HG02884 (cell line): ENCODE data around the gene AMOTL1.

Experiments used
- ATAC-seq: cut with Tn5 transposase; IDR thresholded peaks from one replicate; pipeline ENCODE4 v1.9.1; 2021; ENCODE audit warnings: mild to moderate bottlenecking, moderate library complexity; ENCODE audit not compliant: unreplicated experiment

The AMOTL1 gene

GRCh38 chr11:94767701-94768601 is at the start of gene AMOTL1:
Gene AMOTL1, plus strand, starts transcription at chr11:94768356. Its CDS starts 156 bp downstream, at chr11:94768512.
- ATAC-seq = peak; percentile 50

- ATAC-seq = no peak
Measured at GRCh38 chr11:94719876-94720275, 48.3 kb upstream of the AMOTL1 start.

GRCh38 chr11:94721565-94722292 is 46.4 kb upstream of the AMOTL1 start:
- no peak for ATAC-seq

- ATAC-seq = no peak
Measured at GRCh38 chr11:94722735-94723134, 45.4 kb upstream of the AMOTL1 start.

GRCh38 chr11:94725097-94725496 is 43.1 kb upstream of the AMOTL1 start:
- no peak for ATAC-seq

- no peak for ATAC-seq
Measured at GRCh38 chr11:94727819-94728218, 40.3 kb upstream of the AMOTL1 start.

GRCh38 chr11:94728541-94728940 is 39.6 kb upstream of the AMOTL1 start:
- ATAC-seq = no peak

GRCh38 chr11:94728966-94729751 is 39.0 kb upstream of the AMOTL1 start:
- no peak for ATAC-seq

- no peak for ATAC-seq
Measured at GRCh38 chr11:94730153-94730552, 38.0 kb upstream of the AMOTL1 start.

- ATAC-seq = no peak
Measured at GRCh38 chr11:94731880-94732601, 36.1 kb upstream of the AMOTL1 start.

GRCh38 chr11:94732617-94733281 is 35.4 kb upstream of the AMOTL1 start:
- ATAC-seq = no peak

GRCh38 chr11:94734563-94735275 is 33.4 kb upstream of the AMOTL1 start:
- ATAC-seq = no peak

- no peak for ATAC-seq
Measured at GRCh38 chr11:94735907-94736306, 32.2 kb upstream of the AMOTL1 start.

- ATAC-seq = no peak
Measured at GRCh38 chr11:94737171-94737611, 31.0 kb upstream of the AMOTL1 start.

GRCh38 chr11:94738746-94739145 is 29.4 kb upstream of the AMOTL1 start:
- no peak for ATAC-seq

- ATAC-seq = no peak
Measured at GRCh38 chr11:94739331-94739730, 28.8 kb upstream of the AMOTL1 start.

GRCh38 chr11:94740083-94741021 is 27.8 kb upstream of the AMOTL1 start:
- no peak for ATAC-seq

- no peak for ATAC-seq
Measured at GRCh38 chr11:94741022-94741679, 27.0 kb upstream of the AMOTL1 start.
